Gastroesophageal sphincter (tissue), 4 donors: ENCODE data around the gene PIGL. TPM values are rescaled to one million over a fixed set of nuclear protein-coding genes. Genes with fewer than 3 reads are reported as not detected.
A peak's percentile ranks its signal among the peaks of the same experiment; 100 is the strongest.

ENCODE experiments used
- ATAC-seq: fragments of 150-250 bp; one replicate; pipeline ENCODE4 v1.9.1; 2016; ENCODE audit warnings: mild to moderate bottlenecking, moderate library complexity
- H3K27ac ChIP-seq, 4 donors: fragments of 200-600 bp; sonication (generic) in 3 of 4; 1 replicate in 3 of 4; 2 replicates in 1 of 4; pipeline ENCODE4 v1.5.1; 2016 to 2019
- H3K27me3 ChIP-seq: fragments of 200-600 bp; sonication (generic); one replicate; pipeline ENCODE4 v1.5.1; 2019
- H3K36me3 ChIP-seq, 2 donors: fragments of 200-600 bp; sonication (generic); one replicate each; pipeline ENCODE4 v1.5.1; 2019; ENCODE audit warnings: control low read depth in 1 of 2
- H3K4me1 ChIP-seq, 3 donors: fragments of 200-600 bp; sonication (generic); 1 replicate in 2 of 3; 2 replicates in 1 of 3; pipeline ENCODE4 v1.5.1; 2016 to 2019; ENCODE audit warnings: control low read depth in 2 of 3
- H3K4me3 ChIP-seq, 2 donors: fragments of 200-600 bp; sonication (generic); one replicate each; pipeline ENCODE4 v1.5.1; 2019; ENCODE audit warnings: mild to moderate bottlenecking in 1 of 2, moderate library complexity in 1 of 2
- H3K9me3 ChIP-seq, 3 donors: fragments of 200-600 bp; sonication (generic); one replicate each; pipeline ENCODE4 v1.5.1; 2017 to 2019; ENCODE audit warnings: control low read depth in 2 of 3
- EP300 ChIP-seq: sonication (generic); formaldehyde crosslinking; IDR thresholded peaks from one replicate; pipeline ENCODE4 v1.6.1; 2017; ENCODE audit warnings: antibody characterized with exemption, mild to moderate bottlenecking
- POLR2A ChIP-seq, 2 donors: fragments of 450-650 bp; IDR thresholded peaks; one replicate each; pipeline ENCODE4 v1.6.1; 2017; ENCODE audit warnings: antibody characterized with exemption in 2 of 2, mild to moderate bottlenecking in 2 of 2, moderate library complexity in 1 of 2
- POLR2AphosphoS5 ChIP-seq: sonication (generic); formaldehyde crosslinking; IDR thresholded peaks from one replicate; pipeline ENCODE4 v1.6.1; 2017; ENCODE audit warnings: antibody characterized with exemption
- WGBS, 2 donors: methylation state at CpG; one replicate each; pipeline ENCODE4 v1.1.5; 2018; ENCODE audit warnings: low coverage in 1 of 2; 5-methylcytosine and 5-hydroxymethylcytosine counted together
- total RNA-seq, 4 donors: library from RNA; depleted of rRNA; stranded (reverse); fragments of >200 nt; gene quantifications; one replicate each; pipeline ENCODE4 v1.1.0, GENCODE V29; 2016
- TF ChIP-seq, protein P1 (sequence below), 4 experiments: fragments of 200-600 bp in 2 of 4; fragments of 450-650 bp in 2 of 4; sonication (generic) in 1 of 4; IDR thresholded peaks; one replicate each; pipeline ENCODE4 v1.5.1; 2017 to 2019; ENCODE audit warnings: antibody characterized with exemption in 4 of 4, mild to moderate bottlenecking in 2 of 4, moderate library complexity in 2 of 4

The PIGL gene
- total RNA-seq, 4 donors from 2014 or later: 5.6 to 73.0 (median 29.6) TPM

DNA sequence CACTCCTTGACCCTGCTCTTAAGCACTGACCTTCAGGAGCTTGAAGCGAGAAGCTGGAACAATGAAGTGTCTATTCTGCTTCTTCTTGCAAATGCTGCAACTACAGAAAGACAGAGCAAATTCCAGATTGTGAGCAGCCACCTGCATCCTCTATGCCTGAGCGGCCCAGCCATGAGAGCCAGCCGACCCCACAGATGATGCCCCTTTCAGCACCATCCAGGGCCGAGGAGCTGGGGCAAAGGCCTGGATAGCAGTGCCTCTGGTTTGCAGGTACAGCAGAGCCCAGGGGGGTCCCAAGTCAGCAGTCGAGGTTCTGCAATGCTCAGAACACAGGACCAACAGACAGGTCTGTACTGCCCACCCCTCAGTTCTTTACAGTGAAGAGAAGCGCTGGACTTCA is 131.6 kb downstream of the PIGL start:
- no peak for ATAC-seq
- H3K9me3 ChIP-seq: no peaks in the 10 kb centered on the region
- H3K4me1 ChIP-seq: peaks cover 0 to 18% (median 3%) of the 10 kb centered on the region in 3 donors
- H3K27ac ChIP-seq: no peak overlapping the region
- H3K27me3 ChIP-seq: no peaks in the 10 kb centered on the region
- peaks cover 0 to 52% of the 10 kb centered on the region in 2 donors for H3K36me3 ChIP-seq
- no CpG with 5 or more reads among the region's 6 CpGs for WGBS, 2 donors
- no peak overlapping the region for H3K4me3 ChIP-seq
- no peak for TF ChIP-seq EP300
- TF ChIP-seq POLR2A (IDR thresholded peaks at IDR 0.05): no peak
- no peak for TF ChIP-seq POLR2AphosphoS5
- TF ChIP-seq, protein P1, sequence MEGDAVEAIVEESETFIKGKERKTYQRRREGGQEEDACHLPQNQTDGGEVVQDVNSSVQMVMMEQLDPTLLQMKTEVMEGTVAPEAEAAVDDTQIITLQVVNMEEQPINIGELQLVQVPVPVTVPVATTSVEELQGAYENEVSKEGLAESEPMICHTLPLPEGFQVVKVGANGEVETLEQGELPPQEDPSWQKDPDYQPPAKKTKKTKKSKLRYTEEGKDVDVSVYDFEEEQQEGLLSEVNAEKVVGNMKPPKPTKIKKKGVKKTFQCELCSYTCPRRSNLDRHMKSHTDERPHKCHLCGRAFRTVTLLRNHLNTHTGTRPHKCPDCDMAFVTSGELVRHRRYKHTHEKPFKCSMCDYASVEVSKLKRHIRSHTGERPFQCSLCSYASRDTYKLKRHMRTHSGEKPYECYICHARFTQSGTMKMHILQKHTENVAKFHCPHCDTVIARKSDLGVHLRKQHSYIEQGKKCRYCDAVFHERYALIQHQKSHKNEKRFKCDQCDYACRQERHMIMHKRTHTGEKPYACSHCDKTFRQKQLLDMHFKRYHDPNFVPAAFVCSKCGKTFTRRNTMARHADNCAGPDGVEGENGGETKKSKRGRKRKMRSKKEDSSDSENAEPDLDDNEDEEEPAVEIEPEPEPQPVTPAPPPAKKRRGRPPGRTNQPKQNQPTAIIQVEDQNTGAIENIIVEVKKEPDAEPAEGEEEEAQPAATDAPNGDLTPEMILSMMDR (IDR thresholded peaks at IDR 0.05): no peak

DNA sequence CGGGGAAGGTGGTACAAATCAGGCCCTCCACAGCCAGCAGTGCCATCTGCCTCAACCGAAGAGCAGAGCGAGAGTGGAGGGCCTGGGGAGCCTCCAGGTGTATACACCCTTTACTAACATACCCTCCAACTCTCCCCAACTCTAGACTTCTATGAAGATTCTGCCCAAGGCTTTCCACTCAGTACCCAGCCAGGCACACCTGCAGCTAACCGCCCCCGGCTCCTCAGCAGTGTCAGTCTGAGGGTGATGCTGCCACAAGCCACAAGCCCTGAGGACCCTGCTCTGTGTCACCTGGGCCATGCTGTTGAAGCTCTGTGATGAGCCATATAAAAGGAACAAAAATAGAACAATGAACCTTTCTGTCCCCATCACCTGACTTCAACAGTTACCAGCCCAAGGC is 132.4 kb downstream of the PIGL start:
- no peak for ATAC-seq
- peaks cover 0 to 43% of the 10 kb centered on the region in 2 donors for H3K36me3 ChIP-seq
- no peak for TF ChIP-seq EP300
- H3K27ac ChIP-seq: no peak overlapping the region
- no peak overlapping the region for H3K4me3 ChIP-seq
- H3K4me1 ChIP-seq: peaks cover 0 to 20% (median 3%) of the 10 kb centered on the region in 3 donors
- WGBS, 2 donors: no CpG with 5 or more reads among the region's 5 CpGs
- H3K9me3 ChIP-seq: no peaks in the 10 kb centered on the region
- no peaks in the 10 kb centered on the region for H3K27me3 ChIP-seq

GRCh38 chr17:16351831-16352230 is 134.8 kb downstream of the PIGL start:
- 21 to 35% methylated on average over 10 of the region's 10 CpGs for WGBS, 2 donors
- peaks cover 0 to 24% of the 10 kb centered on the region in 2 donors for H3K36me3 ChIP-seq
- peak overlapping the region; percentile 81 to 84 for H3K4me3 ChIP-seq
- H3K27ac ChIP-seq: no peak overlapping the region
- no peaks in the 10 kb centered on the region for H3K27me3 ChIP-seq
- TF ChIP-seq, protein P1 (IDR thresholded peaks at IDR 0.05): no peak
- no peak for TF ChIP-seq EP300
- no peak for TF ChIP-seq POLR2A (IDR thresholded peaks at IDR 0.05)
- no peak for TF ChIP-seq POLR2AphosphoS5
- no peaks in the 10 kb centered on the region for H3K9me3 ChIP-seq
- H3K4me1 ChIP-seq: peaks cover 0 to 20% (median 3%) of the 10 kb centered on the region in 3 donors
- ATAC-seq: no peak

GRCh38 chr17:16352303-16352666 is 135.3 kb downstream of the PIGL start:
- Histone ChIP-seq H3K36me3 (peaks cover 0 to 20% of the 10 kb centered on the region in 2 donors), H3K27ac (peak overlapping the region in 3 of 4 donors; percentile 59 to 81 (median 77)), H3K4me3 (peak overlapping the region; percentile 81 to 84), H3K4me1 (peaks cover 0 to 20% (median 3%) of the 10 kb centered on the region in 3 donors), H3K9me3 (no peaks in the 10 kb centered on the region), H3K27me3 (no peaks in the 10 kb centered on the region)
- WGBS, 2 donors: 0% methylated on average over 7 to 18 of the region's 25 CpGs
- ATAC-seq: no peak
- TF ChIP-seq EP300: no peak

DNA sequence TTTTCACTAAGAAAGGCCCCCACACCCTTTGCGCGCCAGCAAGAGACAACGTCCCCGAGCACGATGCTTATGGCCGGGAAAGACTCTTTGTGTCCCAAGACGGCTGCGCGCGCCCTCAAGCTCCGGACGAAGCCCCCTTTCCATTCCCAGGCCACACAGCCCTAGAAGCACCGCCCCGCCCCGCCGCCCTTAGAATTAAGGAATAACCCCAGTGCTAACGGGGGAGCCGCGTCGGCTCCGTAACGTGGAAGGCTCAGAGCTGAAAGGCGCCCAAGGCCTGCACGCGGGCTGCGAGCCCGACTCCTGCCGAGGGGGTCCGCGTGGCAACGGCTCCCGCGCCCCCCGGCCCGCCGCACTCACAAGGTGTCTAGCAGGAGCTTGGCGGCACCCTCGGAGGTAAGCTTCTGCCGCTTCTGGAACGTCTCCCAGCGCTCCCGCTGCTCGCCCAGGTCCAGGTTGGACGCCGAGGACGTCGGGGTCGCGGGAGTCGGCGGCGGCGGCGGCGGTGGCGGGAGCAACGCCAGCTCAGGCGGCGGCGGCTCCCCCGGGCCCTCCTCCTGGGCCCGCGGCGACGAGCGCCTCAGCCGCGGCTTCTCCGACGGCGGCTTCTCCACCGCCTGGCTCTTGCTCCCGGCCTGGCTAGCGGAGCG is 135.8 kb downstream of the PIGL start:
- Histone ChIP-seq H3K27ac (peak overlapping the region in 3 of 4 donors; percentile 59 to 81 (median 77)), H3K4me3 (peak overlapping the region; percentile 81 to 84), H3K27me3 (no peaks in the 10 kb centered on the region), H3K9me3 (no peaks in the 10 kb centered on the region), H3K36me3 (peaks cover 0 to 20% of the 10 kb centered on the region in 2 donors), H3K4me1 (peaks cover 0 to 20% (median 3%) of the 10 kb centered on the region in 3 donors)
- WGBS, 2 donors: 1% methylated on average over 12 of the region's 75 CpGs; no CpG with 5 or more reads in 1 of the 2 donors
- ATAC-seq: peak; percentile 76
- TF ChIP-seq POLR2AphosphoS5 (no peak), POLR2A (IDR thresholded peaks at IDR 0.05) (no peak)

- TF ChIP-seq POLR2AphosphoS5 (no peak), EP300 (no peak), POLR2A (IDR thresholded peaks at IDR 0.05) (peak in 1 of 2 donors; percentile 38)
- TF ChIP-seq, protein P1 (IDR thresholded peaks at IDR 0.05): peak in 2 of 4 experiments; percentile 15 to 20
- ATAC-seq: peak; percentile 81
- Histone ChIP-seq H3K27ac (peak within 1 kb of the TSS in 3 of 4 donors; percentile 59 to 81 (median 77)), H3K4me3 (peak within 1 kb of the TSS; percentile 81 to 84), H3K9me3 (no peaks in the 10 kb centered on the region), H3K36me3 (peaks cover 0 to 13% of the 10 kb centered on the region in 2 donors), H3K4me1 (peaks cover 0 to 20% (median 3%) of the 10 kb centered on the region in 3 donors), H3K27me3 (no peaks in the 10 kb centered on the region)
- WGBS, 2 donors: 68 to 75% methylated on average over 12 to 13 of the region's 83 CpGs
Observed at GRCh38 chr17:16353317-16354174, 136.5 kb downstream of the PIGL start, which contains the start of gene CENPV. TSS of gene CENPV (minus strand) at chr17:16353469. CDS start at chr17:16353436, 33 bp downstream.
